Measurements from ENCODE around the gene GPD1L. TPM values are rescaled to one million over a fixed set of nuclear protein-coding genes. Genes with fewer than 3 reads are reported as not detected.

GPD1L gene
- total and polyA plus RNA-seq, 2 of the 13 experiments (the other 11 are each of a cell fraction or from before 2014, with no cell fraction given) = 4.9 to 13.7 TPM

DNA sequence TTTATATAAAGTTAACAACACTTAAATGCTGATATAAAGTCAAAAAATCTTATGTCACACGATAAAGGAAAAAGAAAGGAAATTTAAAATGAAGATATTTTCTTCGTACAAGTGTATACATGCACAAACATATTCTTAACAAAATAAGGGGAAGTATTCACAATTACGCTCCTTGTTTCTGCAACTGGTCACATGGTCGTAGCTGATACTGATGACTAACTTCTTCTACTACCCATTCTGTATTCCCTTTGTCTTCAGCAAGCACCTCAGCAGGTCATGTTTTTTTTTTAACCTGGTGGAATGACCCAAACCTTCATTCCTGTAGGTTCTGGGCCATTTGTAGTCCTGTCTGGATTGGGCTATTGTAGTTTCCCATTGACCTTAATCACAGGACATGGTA, 102.0 kb downstream of the GPD1L start:
- Histone ChIP-seq H3K9me3 (ENCODE audit: low read length) (no peaks in the 10 kb centered on the region), H3K4me3 (replicated peaks in 1 of 3; ENCODE audit: insufficient read depth in 1 of 3, low read depth in 2 of 3, low read length in 3 of 3) (no peak overlapping the region), H3K27ac (ENCODE audit: extremely low read length, insufficient read depth, low read length) (no peak overlapping the region), H3K27me3 (ENCODE audit: control insufficient read depth in 1 of 2, insufficient read depth in 2 of 2, low read length in 2 of 2) (no peaks in the 10 kb centered on the region), H3K4me2 (ENCODE audit: low read depth, low read length) (no peak overlapping the region), H3K36me3 (replicated peaks in 1 of 2; ENCODE audit: control insufficient read depth in 1 of 2, insufficient read depth in 2 of 2, low read length in 2 of 2) (no peaks in the 10 kb centered on the region), H4K20me1 (ENCODE audit: insufficient read depth, low read length) (no peaks in the 10 kb centered on the region), H3K9ac (ENCODE audit: insufficient read depth, low read depth, low read length) (no peak overlapping the region), H3K79me2 (ENCODE audit: insufficient read depth, low read length) (no peaks in the 10 kb centered on the region), H3K4me1 (ENCODE audit: insufficient read depth, low read length) (peaks cover 18% of the 10 kb centered on the region), H2AFZ (ENCODE audit: low read length) (no peak overlapping the region)
- intact Hi-C loops (cut with micrococcal nuclease; ENCODE audit: unreplicated experiment) = no loop called here
- POLR2A ChIA-PET = interaction anchor here (1.5 kb wide), 1 partner anchor 31 kb away, joined by 5 read pairs; no protein-coding TSS in a partner anchor
- WGBS (ENCODE audit: low lambda C conversion rate) = 90% methylated on average over 4 of the region's 4 CpGs
- ATAC-seq (no peak), DNase-seq (ENCODE audit: low spot score) (no peak), FAIRE-seq (no peak)
- BruUV-seq (replicated peaks) = no TSS peak
- TF ChIP-seq ZNF256 (CRISPR knock-in tag; conservative IDR thresholded peaks at IDR 0.05) = no peak
- no peak for TF ChIP-seq ZNF430 (CRISPR knock-in tag; IDR thresholded peaks at IDR 0.05)
- TF ChIP-seq CCAR2 (optimal IDR thresholded peaks at IDR 0.05; ENCODE audit: low read depth, low read length) = no peak
- TF ChIP-seq CEBPB (IDR thresholded peaks at IDR 0.05; ENCODE audit: borderline replicate concordance, low read depth, low read length) = no peak
- TF ChIP-seq MNT (IDR thresholded peaks at IDR 0.05) = no peak
- TF ChIP-seq, protein P1, sequence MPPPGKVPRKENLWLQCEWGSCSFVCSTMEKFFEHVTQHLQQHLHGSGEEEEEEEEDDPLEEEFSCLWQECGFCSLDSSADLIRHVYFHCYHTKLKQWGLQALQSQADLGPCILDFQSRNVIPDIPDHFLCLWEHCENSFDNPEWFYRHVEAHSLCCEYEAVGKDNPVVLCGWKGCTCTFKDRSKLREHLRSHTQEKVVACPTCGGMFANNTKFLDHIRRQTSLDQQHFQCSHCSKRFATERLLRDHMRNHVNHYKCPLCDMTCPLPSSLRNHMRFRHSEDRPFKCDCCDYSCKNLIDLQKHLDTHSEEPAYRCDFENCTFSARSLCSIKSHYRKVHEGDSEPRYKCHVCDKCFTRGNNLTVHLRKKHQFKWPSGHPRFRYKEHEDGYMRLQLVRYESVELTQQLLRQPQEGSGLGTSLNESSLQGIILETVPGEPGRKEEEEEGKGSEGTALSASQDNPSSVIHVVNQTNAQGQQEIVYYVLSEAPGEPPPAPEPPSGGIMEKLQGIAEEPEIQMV (CRISPR knock-in tag; IDR thresholded peaks at IDR 0.05; ENCODE audit: low read depth) = no peak
- no peak for TF ChIP-seq REPIN1 (CRISPR knock-in tag; IDR thresholded peaks at IDR 0.05; ENCODE audit: borderline replicate concordance, low read depth)
- no peak for TF ChIP-seq SIN3A (IDR thresholded peaks at IDR 0.05; ENCODE audit: borderline replicate concordance, low read depth, low read length)
- no peak for TF ChIP-seq ZNF703 (CRISPR knock-in tag; IDR thresholded peaks at IDR 0.05; ENCODE audit: borderline replicate concordance)
- TF ChIP-seq, protein P2, sequence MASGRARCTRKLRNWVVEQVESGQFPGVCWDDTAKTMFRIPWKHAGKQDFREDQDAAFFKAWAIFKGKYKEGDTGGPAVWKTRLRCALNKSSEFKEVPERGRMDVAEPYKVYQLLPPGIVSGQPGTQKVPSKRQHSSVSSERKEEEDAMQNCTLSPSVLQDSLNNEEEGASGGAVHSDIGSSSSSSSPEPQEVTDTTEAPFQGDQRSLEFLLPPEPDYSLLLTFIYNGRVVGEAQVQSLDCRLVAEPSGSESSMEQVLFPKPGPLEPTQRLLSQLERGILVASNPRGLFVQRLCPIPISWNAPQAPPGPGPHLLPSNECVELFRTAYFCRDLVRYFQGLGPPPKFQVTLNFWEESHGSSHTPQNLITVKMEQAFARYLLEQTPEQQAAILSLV (CRISPR knock-in tag; IDR thresholded peaks at IDR 0.05; ENCODE audit: borderline replicate concordance) = no peak
- TF ChIP-seq ZNF710 (CRISPR knock-in tag; IDR thresholded peaks at IDR 0.05; ENCODE audit: borderline replicate concordance) = no peak
- no peak for TF ChIP-seq MAZ (IDR thresholded peaks at IDR 0.05; ENCODE audit: borderline replicate concordance, low read depth, low read length)
- TF ChIP-seq MAZ (CRISPR knock-in tag; IDR thresholded peaks at IDR 0.05; ENCODE audit: low read depth) = no peak
- in situ Hi-C loops (cut with HindIII; ENCODE audit: extremely low pct_ligation_motif_present, low pct_unique_long_range_greater_than_20kb) = loop anchor here (25.0 kb wide), 1 partner anchor 454 kb away; no protein-coding TSS in a partner anchor
- CTCF ChIA-PET (ENCODE audit: low intra/inter-chr PET ratio, low total read pairs) = no interaction called here
